Testis (tissue), 3 donors: Measurements from ENCODE around the gene ST3GAL5. TPM values are rescaled to one million over a fixed set of nuclear protein-coding genes. Genes with fewer than 3 reads are reported as not detected.

Experiments used
- DNase-seq: peaks from one replicate; pipeline ENCODE4 v3.0.0-alpha.2; 2019
- H3K27ac ChIP-seq, 2 donors: fragments of 200-600 bp; sonication (generic); one replicate each; pipeline ENCODE4 v1.5.1; 2019
- H3K27me3 ChIP-seq: fragments of 200-600 bp; sonication (generic); one replicate; pipeline ENCODE4 v1.5.1; 2019
- H3K36me3 ChIP-seq: fragments of 200-600 bp; sonication (generic); one replicate; pipeline ENCODE4 v1.5.1; 2017; ENCODE audit warnings: low read depth; ENCODE audit errors: missing control alignments
- H3K4me1 ChIP-seq: fragments of 200-600 bp; sonication (generic); one replicate; pipeline ENCODE4 v1.5.1; 2019
- H3K4me3 ChIP-seq, 2 donors: fragments of 200-600 bp; sonication (generic); one replicate each; pipeline ENCODE4 v1.5.1; 2017 to 2019
- H3K9me3 ChIP-seq: fragments of 200-600 bp; sonication (generic); one replicate; pipeline ENCODE4 v1.5.1; 2017
- CTCF ChIP-seq, 3 experiments: fragments of 450-650 bp in 2 of 3; fragments of 200-600 bp in 1 of 3; sonication (generic) in 1 of 3; IDR thresholded peaks; one replicate each; pipeline ENCODE4 v1.5.1; 2016 to 2019; ENCODE audit warnings: antibody characterized with exemption in 3 of 3, mild to moderate bottlenecking in 2 of 3, moderate library complexity in 1 of 3
- POLR2A ChIP-seq: fragments of 450-650 bp; IDR thresholded peaks from one replicate; pipeline ENCODE4 v1.6.1; 2017; ENCODE audit warnings: antibody characterized with exemption, mild to moderate bottlenecking, moderate library complexity
- WGBS, 2 donors: methylation state at CpG; one replicate each; pipeline ENCODE4 v1.1.5; 2018; 5-methylcytosine and 5-hydroxymethylcytosine counted together
- intact Hi-C: fragments of 100-400 bp; cut with DNase I; formaldehyde crosslinking; loops from one replicate; pipeline ENCODE4 v1.15.1; 2023; ENCODE audit warnings: low total_unique reads
- polyA plus RNA-seq: library from polyadenylated mRNA; stranded (reverse); fragments of 350-450 nt; fragmentation: Illumina TruSeq; extraction: RNeasy Lipid Tissue Mini Kit (QIAGEN cat#74804); gene quantifications from one replicate; pipeline ENCODE4 v1.2.3, GENCODE V29; 2014; ENCODE audit warnings: low read depth, low replicate concordance; ENCODE audit not compliant: insufficient read depth
- total RNA-seq, 2 donors: library from RNA; depleted of rRNA; stranded (reverse); fragments of >200 nt; gene quantifications; one replicate each; pipeline ENCODE4 v1.2.3, GENCODE V29; 2016

The ST3GAL5 gene
- total and polyA plus RNA-seq, 3 donors from 2014 or later: 38.3 to 60.0 (median 48.2) TPM

DNA sequence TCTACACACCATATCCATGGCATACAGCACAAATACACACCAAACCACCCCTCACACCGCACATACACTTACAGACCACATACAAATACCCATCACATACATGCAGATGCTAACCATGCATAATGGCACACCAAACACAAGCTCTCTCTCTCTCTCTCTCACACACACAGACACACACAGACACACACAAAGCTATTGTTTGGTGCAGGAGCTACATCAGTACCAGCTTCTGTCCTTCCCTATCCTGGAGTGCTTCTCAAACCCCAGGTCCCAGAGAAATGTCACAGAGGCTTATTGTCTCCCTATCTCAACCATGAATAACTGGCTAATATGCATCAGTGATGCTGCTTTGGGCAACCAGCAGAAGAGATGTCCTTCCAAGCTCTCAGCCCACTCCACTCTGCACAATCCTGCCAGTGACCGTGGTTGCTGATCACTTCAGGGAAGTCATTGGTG, 36.5 kb upstream of the ST3GAL5 start:
- intact Hi-C loops: no loop called here
- WGBS, 2 donors: 76 to 100% methylated on average over 2 of the region's 2 CpGs
- no peaks in the 10 kb centered on the region for H3K27me3 ChIP-seq
- no peaks in the 10 kb centered on the region for H3K9me3 ChIP-seq
- H3K27ac ChIP-seq: peak overlapping the region; percentile 70 to 80
- no peaks in the 10 kb centered on the region for H3K36me3 ChIP-seq
- peaks cover 40% of the 10 kb centered on the region for H3K4me1 ChIP-seq
- DNase-seq: no peak
- H3K4me3 ChIP-seq: no peak overlapping the region
- TF ChIP-seq POLR2A (no peak), CTCF (IDR thresholded peaks at IDR 0.05) (no peak)

GRCh38 chr2:85924522-85924921, 35.7 kb upstream of the ST3GAL5 start:
- H3K4me3 ChIP-seq: no peak overlapping the region
- peak; percentile 72 for DNase-seq

DNA sequence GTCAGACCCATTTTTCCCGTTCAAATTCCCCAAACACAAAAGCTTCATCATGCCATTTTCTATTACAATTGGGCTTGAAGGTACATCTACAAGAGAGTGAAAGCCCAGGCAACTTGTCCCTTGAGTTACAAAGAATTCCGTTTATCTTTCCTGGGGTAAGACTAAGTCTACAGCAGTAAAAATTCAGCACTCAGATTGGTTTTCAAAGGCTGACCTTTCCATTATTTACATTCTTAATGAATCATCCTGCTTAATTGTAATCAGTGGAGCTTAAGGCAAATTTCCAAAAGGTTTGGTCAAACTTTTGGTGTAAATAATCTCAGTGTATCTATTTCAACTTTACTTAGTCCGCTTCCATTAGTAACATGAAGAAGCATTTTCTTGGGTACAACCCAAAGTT, 33.4 kb upstream of the ST3GAL5 start:
- Histone ChIP-seq H3K36me3 (no peaks in the 10 kb centered on the region), H3K4me1 (peaks cover 27% of the 10 kb centered on the region), H3K4me3 (no peak overlapping the region), H3K27ac (peak overlapping the region in 1 of 2 donors; percentile 60), H3K9me3 (no peaks in the 10 kb centered on the region), H3K27me3 (no peaks in the 10 kb centered on the region)
- no peak for TF ChIP-seq POLR2A
- no peak for TF ChIP-seq CTCF (IDR thresholded peaks at IDR 0.05)
- no peak for DNase-seq
- intact Hi-C loops: no loop called here
- 67 to 84% methylated on average over 3 of the region's 3 CpGs for WGBS, 2 donors

More at GRCh38 chr2:85924522-85924921, 35.7 kb upstream of the ST3GAL5 start:
- no peaks in the 10 kb centered on the region for H3K27me3 ChIP-seq
- no peaks in the 10 kb centered on the region for H3K9me3 ChIP-seq
- 29 to 36% methylated on average over 4 of the region's 4 CpGs for WGBS, 2 donors
- H3K27ac ChIP-seq: peak overlapping the region; percentile 70 to 80
- intact Hi-C loops: no loop called here
- no peaks in the 10 kb centered on the region for H3K36me3 ChIP-seq
- no peak for TF ChIP-seq POLR2A
- TF ChIP-seq CTCF (IDR thresholded peaks at IDR 0.05): no peak
- H3K4me1 ChIP-seq: peaks cover 33% of the 10 kb centered on the region

DNA sequence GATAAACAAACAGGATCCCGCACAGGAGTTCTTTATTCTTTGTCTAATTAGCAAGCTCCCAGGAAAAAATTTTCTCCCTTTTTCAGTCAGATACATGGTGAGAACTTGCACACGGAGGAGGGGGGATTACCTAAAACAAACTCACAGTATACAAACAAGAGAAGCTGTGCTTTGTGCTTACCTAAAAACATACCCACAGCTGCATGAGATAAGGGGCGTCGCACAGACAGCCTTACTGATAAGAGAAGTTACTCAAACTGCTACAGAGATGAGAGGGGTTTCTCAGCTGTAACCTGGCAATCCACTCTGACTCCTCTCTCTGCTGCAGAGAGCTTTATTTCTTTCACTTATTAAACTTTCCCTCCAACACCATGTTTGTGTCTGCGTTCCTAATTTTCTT, 32.9 kb upstream of the ST3GAL5 start:
- no peak for TF ChIP-seq POLR2A
- TF ChIP-seq CTCF (IDR thresholded peaks at IDR 0.05): no peak
- Histone ChIP-seq H3K27me3 (no peaks in the 10 kb centered on the region), H3K36me3 (no peaks in the 10 kb centered on the region), H3K4me3 (no peak overlapping the region), H3K9me3 (no peaks in the 10 kb centered on the region), H3K27ac (peak overlapping the region; percentile 39 to 60), H3K4me1 (peaks cover 27% of the 10 kb centered on the region)
- intact Hi-C loops: no loop called here
- 43 to 65% methylated on average over 5 of the region's 5 CpGs for WGBS, 2 donors
- DNase-seq: no peak

DNA sequence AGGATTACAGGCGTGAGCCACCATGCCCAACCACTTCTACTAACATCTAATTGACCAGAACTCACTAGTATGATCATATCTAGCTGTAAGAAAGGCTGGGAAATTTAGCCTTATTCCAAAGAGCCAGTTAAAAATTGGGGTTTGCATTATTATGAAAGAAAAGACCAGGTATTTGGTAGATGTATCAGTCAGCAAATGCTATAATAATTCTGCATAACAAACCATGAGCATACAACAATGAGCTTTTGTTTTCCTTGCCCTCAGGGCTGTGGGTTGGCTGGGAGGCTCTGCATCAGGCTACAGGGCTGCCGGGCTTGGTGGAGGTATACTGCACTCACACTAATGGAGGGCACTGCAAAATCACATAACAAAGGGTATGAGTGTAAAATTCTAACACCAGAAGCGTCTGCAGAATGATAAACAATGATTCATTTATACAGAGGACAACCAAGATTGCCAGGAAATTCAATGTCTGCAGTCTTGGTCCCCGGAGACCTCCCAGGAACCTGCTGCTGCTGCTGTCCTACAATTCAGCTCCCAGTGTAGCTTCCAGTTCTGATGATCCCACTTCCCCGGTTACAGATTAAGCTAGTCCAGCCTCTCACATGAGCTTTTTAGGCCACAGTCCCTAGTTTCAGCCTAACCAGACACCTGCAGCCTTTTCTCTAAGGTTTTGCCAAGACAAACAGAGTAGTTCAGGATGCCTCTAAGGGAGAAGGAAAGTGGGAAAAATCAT, 32.2 kb upstream of the ST3GAL5 start:
- Histone ChIP-seq H3K36me3 (no peaks in the 10 kb centered on the region), H3K27me3 (no peaks in the 10 kb centered on the region), H3K27ac (peak overlapping the region; percentile 39 to 60), H3K9me3 (no peaks in the 10 kb centered on the region), H3K4me1 (peaks cover 27% of the 10 kb centered on the region), H3K4me3 (no peak overlapping the region)
- 50 to 64% methylated on average over 5 of the region's 5 CpGs for WGBS, 2 donors
- TF ChIP-seq CTCF (IDR thresholded peaks at IDR 0.05): no peak
- TF ChIP-seq POLR2A: no peak
- intact Hi-C loops: no loop called here
- peak; percentile 32 for DNase-seq
